NCI-H2029 treated with DMSO at 0.1 percent for 48 hours (cell line): ENCODE measurements around the gene DEUP1.
"Not testable (repeated sequence)": the region's sequence is repeated elsewhere in the genome, so short reads cannot be mapped to it uniquely, and the experiment has no call there.

Experiments
- DNase-seq: peaks from one replicate; lab custom pipeline; 2025; lab: John Stamatoyannopoulos, UW

Gene DEUP1

DNA sequence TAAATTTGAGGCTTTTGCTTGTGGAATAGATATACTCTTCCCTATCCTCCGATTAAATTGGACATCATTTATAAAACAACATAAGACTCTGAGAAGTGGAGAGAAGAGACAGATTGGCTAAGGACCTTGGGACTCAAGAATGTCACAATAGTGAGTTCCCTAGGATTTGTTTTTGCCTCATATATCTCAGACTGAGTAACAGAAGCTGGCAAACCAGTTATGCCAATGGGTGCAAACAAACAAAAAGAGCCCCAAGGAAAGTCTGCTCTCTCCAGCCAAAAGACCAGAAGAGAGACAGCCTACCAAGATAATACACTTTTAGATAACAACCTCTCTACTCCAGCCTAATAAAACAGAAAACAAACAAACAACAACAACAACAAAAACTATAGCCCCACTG is 28.9 kb downstream of the DEUP1 start:
- DNase-seq: no peak

DNA sequence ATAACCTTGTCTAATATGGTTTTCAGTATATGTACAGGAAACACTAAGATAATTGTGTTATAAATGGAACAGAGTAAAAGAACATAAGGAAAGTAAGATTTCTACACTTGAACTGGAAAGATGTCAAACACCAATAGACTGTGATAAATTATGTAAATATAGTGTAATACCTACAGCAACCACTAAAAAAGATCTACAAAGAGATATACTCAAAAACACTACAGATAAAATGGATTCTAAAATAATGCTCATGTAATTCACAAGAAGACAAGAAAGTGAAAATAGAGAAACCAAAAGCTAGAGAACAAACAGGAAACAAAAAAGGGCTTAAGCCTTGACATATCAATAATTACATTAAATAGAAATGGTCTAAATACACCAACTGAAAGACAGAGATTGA is 30.9 kb downstream of the DEUP1 start:
- DNase-seq: no peak

DNA sequence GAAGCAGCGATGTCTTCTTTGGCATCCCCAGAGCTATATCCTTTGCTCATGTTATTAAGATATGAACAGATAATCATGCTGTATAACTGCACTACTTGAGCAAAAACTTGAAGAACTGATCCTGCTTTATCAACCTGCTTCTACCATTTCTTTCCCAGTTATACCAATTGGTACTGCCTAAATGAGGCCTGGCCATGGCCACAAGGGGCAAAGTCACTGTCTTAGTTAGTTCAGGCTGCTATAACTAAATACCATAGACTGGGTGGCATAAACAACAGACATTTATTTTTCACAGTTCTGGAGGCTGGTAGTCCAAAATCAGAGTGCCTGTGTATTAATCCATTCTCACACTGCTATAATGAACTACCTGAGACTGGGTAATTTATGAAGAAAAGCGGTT is 37.5 kb downstream of the DEUP1 start:
- DNase-seq: no peak

DNA sequence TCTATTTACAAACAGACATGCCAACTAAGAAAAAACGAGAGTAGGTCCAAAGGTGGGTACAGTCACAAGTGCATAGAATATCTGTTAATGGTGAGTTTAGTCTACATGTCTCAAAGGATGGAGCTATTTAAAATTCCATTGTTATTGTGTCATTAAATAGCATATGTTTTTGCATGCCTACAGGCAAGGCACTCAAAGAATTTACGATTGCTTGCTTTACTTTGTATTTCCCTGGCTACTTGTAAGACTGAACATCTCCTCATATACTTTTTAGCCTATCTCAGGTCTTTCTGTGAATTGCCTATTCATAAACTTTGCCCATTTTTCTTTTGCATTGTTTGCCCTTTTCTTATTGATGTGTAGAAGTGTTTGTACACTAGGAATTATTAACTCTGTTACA is 39.7 kb downstream of the DEUP1 start:
- no peak for DNase-seq

GRCh38 chr11:93389737-93390136 is 59.2 kb downstream of the DEUP1 start:
- no peak for DNase-seq

DNA sequence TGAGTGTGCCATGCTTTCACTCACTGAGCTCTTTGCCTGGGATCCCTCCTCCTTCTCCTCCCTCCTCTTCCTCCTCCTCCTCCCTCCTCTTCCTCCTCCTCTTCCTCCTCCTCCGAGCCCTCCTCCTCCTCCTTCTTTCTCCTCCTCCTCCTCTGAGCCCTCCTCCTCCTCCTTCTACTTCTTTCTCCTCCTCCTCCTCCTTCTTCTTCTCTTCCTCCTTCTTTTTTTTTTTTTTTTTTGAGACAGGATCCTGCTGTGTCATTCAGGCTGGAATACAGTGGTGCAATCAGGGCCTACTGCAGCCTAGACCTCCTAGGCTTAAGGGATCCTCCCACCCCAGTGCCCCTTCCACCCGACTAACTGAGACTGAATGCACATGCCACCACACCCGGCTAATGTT is 62.3 kb downstream of the DEUP1 start:
- DNase-seq: no peak

GRCh38 chr11:93393386-93393785 is 62.8 kb downstream of the DEUP1 start:
- no peak for DNase-seq

DNA sequence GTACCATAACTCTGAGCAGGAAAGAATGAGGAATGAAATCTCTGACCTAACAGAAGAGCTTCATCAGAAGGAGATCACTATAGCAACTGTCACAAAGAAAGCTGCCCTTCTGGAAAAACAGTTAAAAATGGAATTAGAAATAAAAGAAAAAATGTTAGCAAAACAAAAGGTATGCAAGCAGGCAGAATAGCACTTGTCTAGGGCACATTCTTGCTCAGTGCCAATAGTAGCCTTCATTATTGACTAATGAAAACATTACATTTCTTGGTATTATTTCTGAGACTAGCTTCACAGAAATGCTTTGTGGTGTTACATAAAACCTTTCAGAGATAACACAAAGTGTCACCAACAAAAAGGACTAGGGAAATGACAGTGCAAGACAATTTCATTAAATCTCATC is 63.9 kb downstream of the DEUP1 start:
- no peak for DNase-seq

- DNase-seq: no peak
Observed at GRCh38 chr11:93396316-93396715, 65.8 kb downstream of the DEUP1 start.

- no peak for DNase-seq
Observed at GRCh38 chr11:93403930-93404329, 73.4 kb downstream of the DEUP1 start.

GRCh38 chr11:93407777-93408401 is 77.3 kb downstream of the DEUP1 start:
- no peak for DNase-seq

GRCh38 chr11:93410441-93410840 is 79.9 kb downstream of the DEUP1 start:
- no peak for DNase-seq

GRCh38 chr11:93411705-93412104 is 81.2 kb downstream of the DEUP1 start:
- DNase-seq: no peak

GRCh38 chr11:93432247-93432646 is 101.7 kb downstream of the DEUP1 start:
- no peak for DNase-seq

- DNase-seq: not testable (repeated sequence)
Observed at GRCh38 chr11:93443232-93443631, 112.7 kb downstream of the DEUP1 start.

- DNase-seq: no peak
Observed at GRCh38 chr11:93444617-93445073, 114.1 kb downstream of the DEUP1 start.

DNA sequence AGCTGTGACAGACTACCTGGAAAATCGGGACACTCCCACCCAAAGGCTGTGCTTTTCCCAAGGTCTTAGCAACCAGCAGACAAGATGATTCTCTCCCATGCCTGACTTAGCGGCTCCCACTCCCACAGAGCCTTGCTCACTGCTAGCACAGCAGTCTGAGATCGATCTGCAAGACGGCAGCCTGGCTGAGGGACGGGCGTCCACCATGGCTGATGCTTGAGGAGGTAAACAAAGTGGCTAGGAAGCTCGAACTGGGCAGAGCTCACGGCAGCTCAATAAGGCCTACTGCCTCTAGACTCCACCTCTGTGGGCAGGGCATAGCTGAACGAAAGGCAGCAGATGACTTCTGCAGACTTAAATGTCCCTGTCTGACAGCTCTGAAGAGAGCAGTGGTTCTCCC is 127.7 kb downstream of the DEUP1 start:
- DNase-seq: no peak

DNA sequence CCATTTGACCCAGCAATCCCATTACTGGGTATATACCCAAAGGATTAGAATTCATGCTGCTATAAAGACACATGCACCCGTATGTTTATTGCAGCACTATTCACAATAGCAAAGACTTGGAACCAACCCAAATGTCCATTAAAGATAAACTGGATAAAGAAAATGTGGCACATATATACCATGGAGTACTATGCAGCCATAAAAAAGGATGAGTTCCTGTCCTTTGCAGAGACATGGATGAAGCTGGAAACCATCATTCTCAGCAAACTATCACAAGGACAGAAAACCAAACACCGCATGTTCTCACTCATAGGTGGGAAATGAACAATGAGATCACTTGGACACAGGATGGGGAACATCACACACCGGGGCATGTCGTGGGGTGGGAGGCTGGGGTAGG is 133.1 kb downstream of the DEUP1 start:
- not testable (repeated sequence) for DNase-seq

GRCh38 chr11:93464927-93465540 is 134.5 kb downstream of the DEUP1 start:
- no peak for DNase-seq

DNA sequence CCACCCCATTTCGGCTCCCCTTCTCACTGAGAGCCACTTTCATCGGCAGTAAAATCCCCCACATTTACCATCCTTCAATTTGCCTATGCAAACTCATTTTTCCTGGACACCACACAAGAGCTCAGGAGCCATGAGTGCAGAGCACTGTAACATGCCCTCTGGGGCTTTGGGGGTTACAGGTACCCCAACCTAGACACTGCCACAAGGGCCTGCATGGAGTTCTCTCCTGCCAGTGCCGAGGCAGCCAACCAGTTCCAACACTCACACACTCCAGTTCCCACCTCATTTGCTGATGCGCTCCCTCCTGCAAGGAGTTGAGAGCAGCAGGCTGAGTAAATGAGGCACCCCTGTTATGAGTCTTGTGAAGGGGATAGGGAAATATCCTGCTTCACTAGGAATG is 136.5 kb downstream of the DEUP1 start:
- no peak for DNase-seq

DNA sequence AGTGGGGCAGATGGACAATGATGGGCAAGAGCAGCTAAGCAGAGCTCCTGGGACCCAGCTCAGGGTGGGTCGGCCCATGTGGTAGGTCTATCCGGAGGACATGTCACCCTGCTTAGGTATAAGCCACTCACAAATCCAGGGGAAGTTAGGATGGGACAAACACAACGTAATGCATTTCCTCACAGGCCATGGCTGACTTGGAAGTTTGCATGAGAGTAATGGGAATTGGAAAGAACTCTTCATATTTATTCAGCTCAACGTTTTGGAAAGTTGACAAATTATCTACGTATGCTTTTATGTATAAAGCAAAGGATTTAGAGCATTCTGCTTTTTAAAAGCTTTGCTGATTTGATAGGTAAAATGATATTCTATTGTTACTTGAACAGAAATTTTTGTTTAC is 137.7 kb downstream of the DEUP1 start:
- peak; percentile 50 for DNase-seq

DNA sequence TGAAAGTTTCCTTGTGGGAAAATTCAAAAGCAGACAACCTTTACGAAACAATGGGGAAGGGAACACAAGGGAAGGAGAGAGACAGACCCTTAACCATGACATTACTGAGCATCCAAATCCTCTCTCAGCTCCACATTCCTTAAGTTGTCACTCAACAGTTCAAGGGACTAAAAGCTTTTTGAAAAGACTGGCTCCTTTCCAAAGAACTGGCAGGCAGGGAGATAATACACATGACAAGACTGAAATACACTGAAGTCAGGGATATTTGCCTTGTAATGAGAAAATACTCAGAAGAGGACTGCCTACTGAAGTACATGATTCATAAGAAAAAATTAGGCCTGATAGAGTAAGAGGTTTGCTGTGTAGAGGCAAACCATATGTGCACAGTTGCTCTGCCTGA is 143.6 kb downstream of the DEUP1 start:
- DNase-seq: peak; percentile 14

DNA sequence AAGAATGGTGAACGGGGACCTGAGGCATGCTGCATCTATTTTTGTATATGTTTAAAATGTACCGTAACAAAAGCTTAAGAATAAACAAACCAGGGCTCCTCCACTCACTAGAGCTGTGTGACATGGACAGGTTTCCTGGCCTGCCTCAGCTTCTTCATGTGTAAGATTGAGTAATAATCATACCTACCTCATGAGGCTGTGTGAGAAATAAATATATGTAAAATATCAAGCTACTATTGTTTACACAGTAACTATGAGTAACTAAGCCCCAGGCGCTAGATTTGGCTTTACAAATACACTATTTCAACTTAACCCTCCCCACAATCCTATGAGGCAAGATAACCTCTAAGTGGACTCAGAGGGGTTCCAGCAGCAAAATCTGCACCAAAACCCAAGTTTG is 146.3 kb downstream of the DEUP1 start:
- DNase-seq: no peak

- DNase-seq: no peak
Observed at GRCh38 chr11:93477684-93478234, 147.2 kb downstream of the DEUP1 start.
